ENCODE measurements around the gene AK9.
"Not testable (repeated sequence)": the region's sequence is repeated elsewhere in the genome, so short reads cannot be mapped to it uniquely, and the experiment has no call there.

The AK9 gene

DNA sequence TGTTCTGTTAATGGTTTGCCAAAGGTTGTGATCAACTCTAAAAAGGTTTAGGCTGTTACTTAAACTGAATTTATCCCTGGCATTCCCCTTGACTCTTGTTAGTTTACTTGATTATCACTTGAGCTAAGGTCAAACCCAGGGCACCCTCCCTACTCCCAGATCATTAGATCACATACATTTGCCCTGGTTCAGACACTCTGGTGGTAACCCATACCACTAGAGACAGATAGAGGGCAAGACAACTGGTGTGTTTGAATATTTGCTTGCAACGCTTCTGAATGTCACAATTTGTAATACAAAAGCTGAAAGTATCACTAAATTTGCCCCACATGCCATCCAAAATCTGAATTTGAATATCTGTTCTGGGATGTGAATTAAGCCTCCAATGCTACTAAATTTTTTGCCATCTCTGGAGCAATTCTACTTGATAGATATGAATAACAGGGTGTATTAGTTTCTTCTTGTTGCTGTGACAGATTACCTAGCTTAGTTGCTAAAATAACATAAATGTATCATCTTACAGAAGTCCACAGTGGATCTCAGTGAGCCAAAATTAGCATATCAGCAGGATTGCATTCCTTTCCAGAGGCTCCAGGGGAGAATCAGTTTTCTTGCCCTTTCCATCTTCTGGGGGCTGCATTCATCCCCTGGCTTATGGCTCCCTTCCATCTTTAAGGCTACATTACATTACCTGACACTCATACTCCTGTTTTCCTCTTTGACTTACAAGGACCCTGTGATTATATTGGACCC is 45.4 kb upstream of the AK9 start:
- CTCF ChIA-PET: interaction anchor here (1.0 to 2.5 kb wide), 3 partner anchors 14 to 303 kb away, joined by 3 to 10 read pairs (median 3); no protein-coding TSS in a partner anchor
- TF ChIP-seq, protein P1, sequence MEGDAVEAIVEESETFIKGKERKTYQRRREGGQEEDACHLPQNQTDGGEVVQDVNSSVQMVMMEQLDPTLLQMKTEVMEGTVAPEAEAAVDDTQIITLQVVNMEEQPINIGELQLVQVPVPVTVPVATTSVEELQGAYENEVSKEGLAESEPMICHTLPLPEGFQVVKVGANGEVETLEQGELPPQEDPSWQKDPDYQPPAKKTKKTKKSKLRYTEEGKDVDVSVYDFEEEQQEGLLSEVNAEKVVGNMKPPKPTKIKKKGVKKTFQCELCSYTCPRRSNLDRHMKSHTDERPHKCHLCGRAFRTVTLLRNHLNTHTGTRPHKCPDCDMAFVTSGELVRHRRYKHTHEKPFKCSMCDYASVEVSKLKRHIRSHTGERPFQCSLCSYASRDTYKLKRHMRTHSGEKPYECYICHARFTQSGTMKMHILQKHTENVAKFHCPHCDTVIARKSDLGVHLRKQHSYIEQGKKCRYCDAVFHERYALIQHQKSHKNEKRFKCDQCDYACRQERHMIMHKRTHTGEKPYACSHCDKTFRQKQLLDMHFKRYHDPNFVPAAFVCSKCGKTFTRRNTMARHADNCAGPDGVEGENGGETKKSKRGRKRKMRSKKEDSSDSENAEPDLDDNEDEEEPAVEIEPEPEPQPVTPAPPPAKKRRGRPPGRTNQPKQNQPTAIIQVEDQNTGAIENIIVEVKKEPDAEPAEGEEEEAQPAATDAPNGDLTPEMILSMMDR (IDR thresholded peaks at IDR 0.05; ENCODE audit: insufficient read depth, low read length, missing control alignments): no peak
- H3K4me3 ChIP-seq (ENCODE audit: low read depth, low read length): no peak overlapping the region
- no peak for DNase-seq (ENCODE audit: low read depth, low spot score)
- POLR2A ChIA-PET: no interaction called here

DNA sequence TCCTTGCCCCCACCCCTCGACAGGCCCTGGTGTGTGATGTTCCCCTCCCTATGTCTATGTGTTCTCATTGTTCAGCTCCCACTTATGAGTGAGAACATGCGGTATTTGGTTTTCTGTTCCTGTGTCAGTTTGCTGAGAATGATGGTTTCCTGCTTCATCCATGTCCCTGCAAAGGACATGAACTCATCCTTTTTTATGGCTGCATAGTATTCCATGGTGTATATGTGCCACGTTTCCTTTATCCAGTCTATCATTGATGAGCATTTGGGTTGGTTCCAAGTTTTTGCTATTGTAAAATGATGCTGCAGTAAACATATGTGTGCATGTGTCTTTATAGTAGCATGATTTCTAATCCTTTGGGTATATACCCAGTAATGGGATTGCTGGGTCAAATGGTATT is 34.2 kb upstream of the AK9 start:
- DNase-seq (ENCODE audit: low read depth, low spot score); H3K4me3 ChIP-seq (ENCODE audit: low read depth, low read length); POLR2A ChIA-PET; CTCF ChIA-PET: not testable (repeated sequence)

DNA sequence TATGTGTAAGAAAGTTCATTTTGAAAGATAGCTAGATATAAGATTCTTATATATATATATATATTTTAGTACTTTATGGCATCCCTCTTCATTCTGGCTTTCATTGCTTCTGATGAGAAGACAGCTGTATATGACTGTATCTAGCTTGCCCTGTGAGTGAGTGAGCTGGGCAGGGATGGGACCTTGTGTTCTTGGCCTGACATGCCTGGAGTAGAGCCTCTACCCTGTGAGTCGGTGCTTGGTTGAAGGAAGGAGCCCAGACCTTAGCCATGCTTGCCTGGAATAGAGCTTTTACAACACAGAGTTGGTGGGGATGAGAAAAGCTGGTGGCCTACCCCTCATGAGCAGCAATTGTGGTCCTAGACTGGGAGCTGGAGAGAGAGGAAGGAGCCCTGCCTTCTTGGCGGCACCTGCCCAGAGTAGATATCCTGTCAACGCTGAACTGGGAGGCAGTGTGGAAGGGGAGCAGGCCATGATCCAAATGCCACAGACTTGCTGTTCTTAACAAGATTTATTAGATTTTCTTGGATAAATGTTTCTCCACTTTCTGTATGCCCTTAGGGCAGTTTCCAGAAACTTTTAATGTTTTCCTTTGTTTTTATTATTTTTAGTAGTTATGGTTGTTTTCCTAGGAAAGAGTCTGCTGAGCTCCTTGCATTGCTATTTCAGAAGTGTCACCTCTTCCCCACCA is 31.7 kb upstream of the AK9 start:
- CTCF ChIA-PET: interaction anchor here (1.2 to 16.7 kb wide), 3 partner anchors 13 to 318 kb away, joined by 3 to 206 read pairs (median 4); no protein-coding TSS in a partner anchor
- no peak for DNase-seq (ENCODE audit: low read depth, low spot score)
- POLR2A ChIA-PET: no interaction called here
- TF ChIP-seq, protein P1 (IDR thresholded peaks at IDR 0.05; ENCODE audit: insufficient read depth, low read length, missing control alignments): no peak
- H3K4me3 ChIP-seq (ENCODE audit: low read depth, low read length): no peak overlapping the region

DNA sequence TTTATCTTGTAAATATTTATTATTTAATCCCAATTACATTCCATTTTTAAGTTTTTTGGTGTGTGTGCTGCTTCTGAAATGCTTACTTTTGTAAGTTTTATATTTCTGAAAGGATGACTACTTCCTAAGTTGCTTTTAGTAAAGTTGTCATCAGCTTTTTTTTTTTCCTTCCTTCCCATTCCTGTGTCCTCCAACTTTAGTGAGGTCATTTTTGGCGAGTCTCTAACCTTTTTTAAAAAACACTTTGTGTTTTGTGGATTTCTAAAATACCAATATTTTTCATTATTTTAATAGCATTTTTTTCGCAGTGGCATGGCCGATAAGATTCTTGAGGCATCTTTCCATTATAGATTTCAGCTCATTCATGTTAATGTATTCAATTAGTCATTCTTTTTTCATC is 31.0 kb upstream of the AK9 start:
- ChIA-PET POLR2A (no interaction called here), CTCF (interaction anchor here (1.2 to 16.7 kb wide), 3 partner anchors 13 to 318 kb away, joined by 3 to 206 read pairs (median 4); no protein-coding TSS in a partner anchor)
- no peak overlapping the region for H3K4me3 ChIP-seq (ENCODE audit: low read depth, low read length)
- DNase-seq (ENCODE audit: low read depth, low spot score): no peak
- TF ChIP-seq, protein P1 (IDR thresholded peaks at IDR 0.05; ENCODE audit: insufficient read depth, low read length, missing control alignments): no peak

DNA sequence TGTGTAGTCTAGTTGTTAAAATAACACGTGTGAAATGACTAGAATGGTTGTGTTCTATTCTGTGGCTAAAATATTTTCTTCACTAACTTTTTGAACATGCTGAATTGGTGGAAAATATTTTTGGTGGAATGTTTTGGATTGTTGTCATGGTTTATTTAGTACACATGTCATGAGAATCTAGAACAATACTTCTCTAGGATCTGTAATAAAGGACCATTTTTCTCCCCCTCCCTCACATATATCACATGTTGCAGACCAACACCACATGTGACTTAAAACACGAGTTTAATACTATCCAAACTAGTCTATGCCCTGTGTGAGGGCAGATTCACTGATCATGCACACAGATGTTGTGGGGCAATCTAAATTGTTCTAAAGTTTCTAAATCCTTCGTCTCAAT is 29.3 kb upstream of the AK9 start:
- CTCF ChIA-PET: interaction anchor here (2.5 to 16.7 kb wide), 3 partner anchors 15 to 333 kb away, joined by 6 to 206 read pairs (median 51); no protein-coding TSS in a partner anchor
- no peak overlapping the region for H3K4me3 ChIP-seq (ENCODE audit: low read depth, low read length)
- TF ChIP-seq, protein P1 (IDR thresholded peaks at IDR 0.05; ENCODE audit: insufficient read depth, low read length, missing control alignments): no peak
- POLR2A ChIA-PET: no interaction called here
- DNase-seq (ENCODE audit: low read depth, low spot score): no peak

DNA sequence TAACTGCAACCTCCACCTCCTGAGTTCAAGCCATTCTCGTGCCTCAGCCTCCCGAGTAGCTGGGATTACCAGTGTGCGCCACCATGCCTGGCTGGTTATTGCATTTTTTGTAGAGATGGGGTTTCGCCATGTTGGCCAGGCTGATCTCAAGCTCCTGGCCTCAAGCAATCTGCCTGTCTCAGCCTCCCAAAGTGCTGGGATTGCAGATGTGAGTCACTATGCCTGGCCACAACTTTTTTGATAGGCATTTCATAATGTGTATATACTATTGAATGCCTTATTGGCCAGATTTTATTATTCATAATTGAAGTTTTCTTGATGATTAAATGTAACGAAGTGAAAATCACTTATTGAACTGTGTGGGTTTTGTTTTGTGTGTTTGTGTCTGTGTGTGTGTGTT is 28.0 kb upstream of the AK9 start:
- CTCF ChIA-PET: interaction anchor here (2.5 to 16.7 kb wide), 3 partner anchors 14 to 334 kb away, joined by 6 to 206 read pairs (median 51); no protein-coding TSS in a partner anchor
- POLR2A ChIA-PET: no interaction called here
- H3K4me3 ChIP-seq (ENCODE audit: low read depth, low read length): no peak overlapping the region
- TF ChIP-seq, protein P1 (IDR thresholded peaks at IDR 0.05; ENCODE audit: insufficient read depth, low read length, missing control alignments): no peak
- no peak for DNase-seq (ENCODE audit: low read depth, low spot score)
